ENCODE data around the gene PCAT7. TPM values are rescaled to one million over a fixed set of nuclear protein-coding genes. Genes with fewer than 3 reads are reported as not detected.

Gene PCAT7
- total RNA-seq, 1 donor from 2014 or later, result 5.2 TPM

- Mint-ChIP-seq H3K27me3 (ENCODE audit: low read depth, unreplicated experiment) (peaks cover 23% of the 10 kb centered on the region), H3K27ac (ENCODE audit: unreplicated experiment) (no peak overlapping the region), H3K9me3 (ENCODE audit: unreplicated experiment) (no peaks in the 10 kb centered on the region), H3K4me1 (ENCODE audit: low read depth, unreplicated experiment) (peaks cover 2% of the 10 kb centered on the region), H3K36me3 (ENCODE audit: low read depth, unreplicated experiment) (no peaks in the 10 kb centered on the region), H3K4me3 (ENCODE audit: unreplicated experiment) (no peak overlapping the region)
- Histone ChIP-seq H2AFZ (ENCODE audit: low read depth, low read length) (no peak overlapping the region), H3K27ac (ENCODE audit: low read depth, low read length) (no peak overlapping the region), H4K20me1 (ENCODE audit: insufficient read depth, low read length) (no peaks in the 10 kb centered on the region), H3K36me3 (ENCODE audit: insufficient read depth, low read length) (no peaks in the 10 kb centered on the region), H3K9me3 (ENCODE audit: insufficient read depth, low read depth, low read length) (no peaks in the 10 kb centered on the region), H3K79me2 (ENCODE audit: insufficient read depth, low read length) (no peaks in the 10 kb centered on the region), H3K4me2 (ENCODE audit: low read length) (no peak overlapping the region), H3K9ac (ENCODE audit: low read length) (no peak overlapping the region), H3K27me3 (ENCODE audit: insufficient read depth, low read length) (peaks cover 7% of the 10 kb centered on the region), H3K4me3 (ENCODE audit: insufficient read depth, low read depth, low read length) (no peak overlapping the region), H3K4me1 (ENCODE audit: insufficient read depth, low read length) (no peaks in the 10 kb centered on the region)
- no peak for FAIRE-seq
- TF ChIP-seq CTCF (IDR thresholded peaks at IDR 0.05; ENCODE audit: insufficient read depth, low read depth, low read length) (no peak), EZH2 (IDR thresholded peaks at IDR 0.05; ENCODE audit: insufficient read depth, low read length) (no peak)
- DNase-seq (ENCODE audit: low read depth), result no peak
Observed at GRCh38 chr9:94611638-94612068, 56.8 kb downstream of the PCAT7 start.

GRCh38 chr9:94612071-94612470, 57.2 kb downstream of the PCAT7 start:
- no peak for TF ChIP-seq CTCF (IDR thresholded peaks at IDR 0.05; ENCODE audit: insufficient read depth, low read depth, low read length)
- TF ChIP-seq EZH2 (IDR thresholded peaks at IDR 0.05; ENCODE audit: insufficient read depth, low read length), result no peak
- no peaks in the 10 kb centered on the region for H3K36me3 ChIP-seq (ENCODE audit: insufficient read depth, low read length)
- no peak overlapping the region for H3K4me3 ChIP-seq (ENCODE audit: insufficient read depth, low read depth, low read length)
- no peak overlapping the region for H3K4me3 Mint-ChIP-seq (ENCODE audit: unreplicated experiment)
- DNase-seq (ENCODE audit: low read depth) (no peak), FAIRE-seq (no peak)
- no peak overlapping the region for H2AFZ ChIP-seq (ENCODE audit: low read depth, low read length)
- no peak overlapping the region for H3K9ac ChIP-seq (ENCODE audit: low read length)
- no peak overlapping the region for H3K27ac Mint-ChIP-seq (ENCODE audit: unreplicated experiment)
- H3K27me3 Mint-ChIP-seq (ENCODE audit: low read depth, unreplicated experiment), result peaks cover 22% of the 10 kb centered on the region
- peaks cover 5% of the 10 kb centered on the region for H3K27me3 ChIP-seq (ENCODE audit: insufficient read depth, low read length)
- H4K20me1 ChIP-seq (ENCODE audit: insufficient read depth, low read length), result no peaks in the 10 kb centered on the region
- H3K36me3 Mint-ChIP-seq (ENCODE audit: low read depth, unreplicated experiment), result no peaks in the 10 kb centered on the region
- H3K4me1 Mint-ChIP-seq (ENCODE audit: low read depth, unreplicated experiment), result peaks cover 2% of the 10 kb centered on the region
- H3K27ac ChIP-seq (ENCODE audit: low read depth, low read length), result no peak overlapping the region
- H3K9me3 ChIP-seq (ENCODE audit: insufficient read depth, low read depth, low read length), result no peaks in the 10 kb centered on the region
- H3K9me3 Mint-ChIP-seq (ENCODE audit: unreplicated experiment), result no peaks in the 10 kb centered on the region
- no peaks in the 10 kb centered on the region for H3K4me1 ChIP-seq (ENCODE audit: insufficient read depth, low read length)
- no peak overlapping the region for H3K4me2 ChIP-seq (ENCODE audit: low read length)
- H3K79me2 ChIP-seq (ENCODE audit: insufficient read depth, low read length), result no peaks in the 10 kb centered on the region

DNA sequence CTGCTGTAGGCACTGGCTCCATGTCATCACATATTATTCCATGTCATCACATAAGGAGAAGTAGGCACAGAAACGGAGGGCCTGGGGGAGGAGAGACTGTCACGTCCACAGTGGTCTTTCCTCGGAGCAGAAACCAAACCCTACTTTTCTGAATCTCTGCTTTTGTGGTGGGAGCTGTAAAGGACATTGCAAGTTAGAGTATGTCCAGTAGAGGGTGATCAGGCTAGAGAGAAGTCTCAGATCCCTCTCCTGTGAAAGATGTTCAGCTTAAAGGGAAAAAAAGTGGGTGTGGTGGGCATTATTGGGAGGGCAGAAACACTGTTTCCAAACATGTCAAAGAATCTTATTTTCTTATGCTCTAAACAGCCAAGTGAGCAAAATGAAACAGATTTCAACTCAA, 58.1 kb downstream of the PCAT7 start:
- Histone ChIP-seq H3K4me2 (ENCODE audit: low read length) (no peak overlapping the region), H3K4me1 (ENCODE audit: insufficient read depth, low read length) (no peaks in the 10 kb centered on the region), H3K9me3 (ENCODE audit: insufficient read depth, low read depth, low read length) (no peaks in the 10 kb centered on the region), H3K4me3 (ENCODE audit: insufficient read depth, low read depth, low read length) (no peak overlapping the region), H3K36me3 (ENCODE audit: insufficient read depth, low read length) (no peaks in the 10 kb centered on the region), H4K20me1 (ENCODE audit: insufficient read depth, low read length) (no peaks in the 10 kb centered on the region), H2AFZ (ENCODE audit: low read depth, low read length) (no peak overlapping the region), H3K27ac (ENCODE audit: low read depth, low read length) (no peak overlapping the region), H3K27me3 (ENCODE audit: insufficient read depth, low read length) (peaks cover 2% of the 10 kb centered on the region), H3K79me2 (ENCODE audit: insufficient read depth, low read length) (no peaks in the 10 kb centered on the region), H3K9ac (ENCODE audit: low read length) (no peak overlapping the region)
- Mint-ChIP-seq H3K27me3 (ENCODE audit: low read depth, unreplicated experiment) (peaks cover 19% of the 10 kb centered on the region), H3K27ac (ENCODE audit: unreplicated experiment) (no peak overlapping the region), H3K9me3 (ENCODE audit: unreplicated experiment) (no peaks in the 10 kb centered on the region), H3K36me3 (ENCODE audit: low read depth, unreplicated experiment) (no peaks in the 10 kb centered on the region), H3K4me1 (ENCODE audit: low read depth, unreplicated experiment) (peaks cover 2% of the 10 kb centered on the region), H3K4me3 (ENCODE audit: unreplicated experiment) (no peak overlapping the region)
- FAIRE-seq (no peak), DNase-seq (ENCODE audit: low read depth) (no peak)
- TF ChIP-seq CTCF (IDR thresholded peaks at IDR 0.05; ENCODE audit: insufficient read depth, low read depth, low read length) (no peak), EZH2 (IDR thresholded peaks at IDR 0.05; ENCODE audit: insufficient read depth, low read length) (no peak)

Measured in astrocyte (in vitro differentiated cells and primary cell).